Spleen (tissue), 7 donors: ENCODE measurements around the gene GALNT16.
"Not testable (repeated sequence)": the region's sequence is repeated elsewhere in the genome, so short reads cannot be mapped to it uniquely, and the experiment has no call there.

Experiments
- CTCF ChIP-seq, 11 experiments: fragments of 200-600 bp in 7 of 11; fragments of 450-650 bp in 4 of 11; sonication (generic) in 4 of 11; IDR thresholded peaks in 8 of 11; conservative IDR thresholded peaks in 3 of 11; 1 replicate in 7 of 11; 2 replicates in 4 of 11; pipeline versions ENCODE4 v1.4.0 to v1.8.0; 2016 to 2021; ENCODE audit warnings: antibody characterized with exemption in 11 of 11, inconsistent platforms in 4 of 11, mild to moderate bottlenecking in 1 of 11
- POLR2A ChIP-seq, 3 donors: fragments of 450-650 bp; IDR thresholded peaks; one replicate each; pipeline ENCODE4 v1.5.1; 2017; ENCODE audit warnings: antibody characterized with exemption in 3 of 3, mild to moderate bottlenecking in 1 of 3
- donor health status: DM: no; HTN: no; CAD: no; lungs with moderate emphysema.
- donor health status: DM: no; HTN: no; CAD: no.
- donor health status: DM: no; HTN: no; CAD: no.

- TF ChIP-seq CTCF (IDR thresholded peaks at IDR 0.05 in 8 of 11, conservative IDR thresholded peaks at IDR 0.05 in 3 of 11); POLR2A (IDR thresholded peaks at IDR 0.05): not testable (repeated sequence)
Observed at GRCh38 chr14:69217663-69218062, 42.3 kb upstream of the GALNT16 start.
